Lung (tissue), 12 donors: ENCODE results near the gene BTBD16. TPM values are rescaled to one million over a fixed set of nuclear protein-coding genes. Genes with fewer than 3 reads are reported as not detected.

Source experiments
- ATAC-seq: fragments of 200-7000 bp; cut with Tn5 transposase; one replicate; pipeline ENCODE4 v1.9.1; 2020; ENCODE audit warnings: moderate number of reproducible peaks; ENCODE audit not compliant: insufficient read depth, low FRiP score
- DNase-seq, 3 donors: peaks; one replicate each; pipeline ENCODE4 v3.0.0-alpha.2; 2013 to 2017
- H3K27ac ChIP-seq, 2 donors: one replicate each; pipeline ENCODE4 v1.5.1; 2013; ENCODE audit warnings: mild to moderate bottlenecking in 2 of 2, moderate library complexity in 2 of 2, control low read depth in 1 of 2, inconsistent platforms in 1 of 2, low read depth in 1 of 2, low read length in 1 of 2
- H3K27me3 ChIP-seq, 3 donors: one replicate each; pipeline ENCODE4 v1.5.1; 2013; ENCODE audit warnings: low read length in 2 of 3; ENCODE audit not compliant: control insufficient read depth in 3 of 3, insufficient read depth in 3 of 3
- H3K36me3 ChIP-seq, 4 donors: one replicate each; pipeline ENCODE4 v1.5.1; 2013; ENCODE audit warnings: low read length in 4 of 4, mild to moderate bottlenecking in 1 of 4, moderate library complexity in 1 of 4; ENCODE audit not compliant: control insufficient read depth in 4 of 4, insufficient read depth in 4 of 4
- H3K4me1 ChIP-seq, 5 donors: one replicate each; pipeline ENCODE4 v1.5.1; 2013; ENCODE audit warnings: low read length in 5 of 5, mild to moderate bottlenecking in 2 of 5, moderate library complexity in 1 of 5; ENCODE audit not compliant: control insufficient read depth in 5 of 5, insufficient read depth in 5 of 5
- H3K4me3 ChIP-seq: one replicate; pipeline ENCODE4 v1.5.1; 2013; ENCODE audit warnings: mild to moderate bottlenecking, control low read depth, moderate library complexity
- H3K9ac ChIP-seq, 2 donors: one replicate each; pipeline ENCODE4 v1.5.1; 2013; ENCODE audit warnings: low read length in 2 of 2, control low read depth in 1 of 2; ENCODE audit not compliant: insufficient read depth in 1 of 2
- H3K9me3 ChIP-seq, 4 donors: one replicate each; pipeline ENCODE4 v1.5.1; 2013; ENCODE audit warnings: low read length in 3 of 4, mild to moderate bottlenecking in 1 of 4, moderate library complexity in 1 of 4; ENCODE audit not compliant: control insufficient read depth in 4 of 4, insufficient read depth in 3 of 4
- CTCF ChIP-seq: IDR thresholded peaks from 2 replicates; pipeline ENCODE4 v1.5.1; 2012; ENCODE audit warnings: mild to moderate bottlenecking; ENCODE audit errors: control extremely low read depth, extremely low read depth
- WGBS, 2 donors: extraction: QIAGEN DNeasy Blood & Tissue Kit; methylation state at CpG; one replicate each; pipeline ENCODE4 v1.1.7; 2013; 5-methylcytosine and 5-hydroxymethylcytosine counted together
- polyA plus RNA-seq, 2 donors: library from polyadenylated mRNA; stranded (reverse); fragments of 200-250 nt; gene quantifications; one replicate each; pipeline ENCODE4 v1.2.1, GENCODE V29; 2013
- total RNA-seq, 2 donors: library from RNA; depleted of rRNA in 1 of 2; stranded (reverse); fragments of >200 nt in 1 of 2; gene quantifications; one replicate each; pipeline ENCODE4 v1.2.1, GENCODE V29; 2014 to 2021
- donor health status: control.
- donor health status: control.
- donor health status: Bipolar disorder and iron deficiency.
- donor health status: healthy.
- donor health status: DM: yes; HTN: yes; CAD: no.

BTBD16 gene
- total and polyA plus RNA-seq, 4 donors = 0.03 to 0.73 (median 0.67) TPM; not detected in 1

- no peaks in the 10 kb centered on the region for H3K4me1 ChIP-seq
- ATAC-seq (no peak), DNase-seq (no peak)
- H3K27ac ChIP-seq = no peak overlapping the region
- TF ChIP-seq CTCF = no peak
- H3K9me3 ChIP-seq = peaks cover 0 to 3% (median 0%) of the 10 kb centered on the region in 4 donors
- no peaks in the 10 kb centered on the region for H3K36me3 ChIP-seq
- H3K9ac ChIP-seq = no peak overlapping the region
- H3K4me3 ChIP-seq = no peak overlapping the region
- no peaks in the 10 kb centered on the region for H3K27me3 ChIP-seq
- 91 to 97% methylated on average over 5 of the region's 5 CpGs for WGBS, 2 donors
Observed at GRCh38 chr10:122323941-122324675, 53.0 kb downstream of the BTBD16 start.

- Histone ChIP-seq H3K9ac (no peak overlapping the region), H3K9me3 (peaks cover 0 to 3% (median 0%) of the 10 kb centered on the region in 4 donors), H3K4me3 (no peak overlapping the region), H3K4me1 (no peaks in the 10 kb centered on the region), H3K36me3 (no peaks in the 10 kb centered on the region), H3K27ac (no peak overlapping the region), H3K27me3 (no peaks in the 10 kb centered on the region)
- DNase-seq = no peak
- WGBS, 2 donors = 91 to 94% methylated on average over 2 of the region's 2 CpGs
- TF ChIP-seq CTCF = no peak
- ATAC-seq = no peak
Observed at GRCh38 chr10:122325235-122325634, 54.1 kb downstream of the BTBD16 start.

- H3K27ac ChIP-seq = no peak overlapping the region
- 88 to 95% methylated on average over 5 of the region's 5 CpGs for WGBS, 2 donors
- H3K4me1 ChIP-seq = no peaks in the 10 kb centered on the region
- no peaks in the 10 kb centered on the region for H3K27me3 ChIP-seq
- no peaks in the 10 kb centered on the region for H3K36me3 ChIP-seq
- no peak overlapping the region for H3K4me3 ChIP-seq
- H3K9ac ChIP-seq = no peak overlapping the region
- DNase-seq (no peak), ATAC-seq (no peak)
- H3K9me3 ChIP-seq = no peaks in the 10 kb centered on the region
- no peak for TF ChIP-seq CTCF
Observed at GRCh38 chr10:122326385-122326784, 55.3 kb downstream of the BTBD16 start.

GRCh38 chr10:122326806-122327205, 55.7 kb downstream of the BTBD16 start:
- TF ChIP-seq CTCF = no peak
- no peak overlapping the region for H3K27ac ChIP-seq
- no peaks in the 10 kb centered on the region for H3K4me1 ChIP-seq
- 77 to 88% methylated on average over 6 of the region's 6 CpGs for whole genome bisulfite sequencing, 2 donors
- H3K27me3 ChIP-seq = no peaks in the 10 kb centered on the region
- DNase-seq = no peak
- H3K36me3 ChIP-seq = no peaks in the 10 kb centered on the region
- ATAC-seq = no peak
- H3K9me3 ChIP-seq = no peaks in the 10 kb centered on the region
- H3K9ac ChIP-seq = no peak overlapping the region
- H3K4me3 ChIP-seq = no peak overlapping the region
